ENCODE data around the gene MRPL19. TPM values are rescaled to one million over a fixed set of nuclear protein-coding genes. Genes with fewer than 3 reads are reported as not detected.
"Not testable (repeated sequence)": the region's sequence is repeated elsewhere in the genome, so short reads cannot be mapped to it uniquely, and the experiment has no call there.

Gene MRPL19
- total RNA-seq, 1 experiment from 2014 or later, result 85.9 TPM

GRCh38 chr2:75666911-75667310 lies 20.3 kb downstream of the MRPL19 start:
- H3K27ac ChIP-seq, result no peak overlapping the region
- H3K27me3 ChIP-seq, result no peaks in the 10 kb centered on the region
- H3K36me3 ChIP-seq, result peaks cover 62% of the 10 kb centered on the region
- no peak for DNase-seq
- H3K4me1 ChIP-seq, result no peaks in the 10 kb centered on the region
- no peak overlapping the region for H3K4me3 ChIP-seq
- H3K9me3 ChIP-seq (replicated peaks), result no peaks in the 10 kb centered on the region

GRCh38 chr2:75667884-75668283 lies 21.3 kb downstream of the MRPL19 start:
- H3K27me3 ChIP-seq, result no peaks in the 10 kb centered on the region
- H3K9me3 ChIP-seq (replicated peaks), result no peaks in the 10 kb centered on the region
- DNase-seq, result no peak
- no peaks in the 10 kb centered on the region for H3K4me1 ChIP-seq
- no peak overlapping the region for H3K4me3 ChIP-seq
- peaks cover 58% of the 10 kb centered on the region for H3K36me3 ChIP-seq
- H3K27ac ChIP-seq, result no peak overlapping the region

- DNase-seq, result peak; percentile 13 to 32
- peaks cover 27% of the 10 kb centered on the region for H3K36me3 ChIP-seq
Measured at GRCh38 chr2:75675423-75675822, 28.8 kb downstream of the MRPL19 start.

GRCh38 chr2:75675908-75676307 lies 29.3 kb downstream of the MRPL19 start:
- Histone ChIP-seq H3K4me3 (no peak overlapping the region), H3K9me3 (replicated peaks) (no peaks in the 10 kb centered on the region), H3K27me3 (no peaks in the 10 kb centered on the region), H3K36me3 (peaks cover 23% of the 10 kb centered on the region), H3K4me1 (peaks cover 4% of the 10 kb centered on the region; the same call in 1 of the 2 replicates), H3K27ac (no peak overlapping the region)
- DNase-seq, result no peak

More at GRCh38 chr2:75675423-75675822, 28.8 kb downstream of the MRPL19 start:
- H3K9me3 ChIP-seq (replicated peaks); H3K27me3 ChIP-seq; H3K4me3 ChIP-seq; H3K4me1 ChIP-seq: not testable (repeated sequence)
- peak overlapping the region; percentile 15; the same call in 1 of the 2 replicates for H3K27ac ChIP-seq

GRCh38 chr2:75676464-75676863 lies 29.9 kb downstream of the MRPL19 start:
- Histone ChIP-seq H3K27ac (no peak overlapping the region), H3K9me3 (replicated peaks) (no peaks in the 10 kb centered on the region), H3K27me3 (no peaks in the 10 kb centered on the region), H3K4me1 (peaks cover 4% of the 10 kb centered on the region; the same call in 1 of the 2 replicates), H3K4me3 (no peak overlapping the region), H3K36me3 (peaks cover 22% of the 10 kb centered on the region)
- no peak for DNase-seq

- H3K4me3 ChIP-seq, result no peak overlapping the region
- no peaks in the 10 kb centered on the region for H3K27me3 ChIP-seq
- no peaks in the 10 kb centered on the region for H3K9me3 ChIP-seq (replicated peaks)
- peaks cover 4% of the 10 kb centered on the region; the same call in 1 of the 2 replicates for H3K4me1 ChIP-seq
- DNase-seq, result no peak
- H3K27ac ChIP-seq, result no peak overlapping the region
- peaks cover 14% of the 10 kb centered on the region; the same call in 1 of the 2 replicates for H3K36me3 ChIP-seq
Measured at GRCh38 chr2:75679556-75679955, 33.0 kb downstream of the MRPL19 start.

- no peaks in the 10 kb centered on the region for H3K27me3 ChIP-seq
- peaks cover under 1% of the 10 kb centered on the region; the same call in 1 of the 2 replicates for H3K4me1 ChIP-seq
- no peak overlapping the region for H3K4me3 ChIP-seq
Measured at GRCh38 chr2:75680402-75680801, 33.8 kb downstream of the MRPL19 start.

GRCh38 chr2:75683430-75683829 lies 36.8 kb downstream of the MRPL19 start:
- H3K27me3 ChIP-seq; H3K9me3 ChIP-seq (replicated peaks); H3K4me3 ChIP-seq; H3K27ac ChIP-seq; DNase-seq; H3K4me1 ChIP-seq: not testable (repeated sequence)
- peaks cover 29% of the 10 kb centered on the region for H3K36me3 ChIP-seq

More at GRCh38 chr2:75680402-75680801, 33.8 kb downstream of the MRPL19 start:
- peaks cover 14% of the 10 kb centered on the region; the same call in 1 of the 2 replicates for H3K36me3 ChIP-seq
- DNase-seq, result no peak
- no peaks in the 10 kb centered on the region for H3K9me3 ChIP-seq (replicated peaks)
- H3K27ac ChIP-seq, result no peak overlapping the region

GRCh38 chr2:75688196-75688595 lies 41.6 kb downstream of the MRPL19 start:
- Histone ChIP-seq H3K27ac (no peak overlapping the region), H3K4me3 (no peak overlapping the region), H3K36me3 (peaks cover 40% of the 10 kb centered on the region), H3K4me1 (no peaks in the 10 kb centered on the region), H3K27me3 (no peaks in the 10 kb centered on the region), H3K9me3 (replicated peaks) (no peaks in the 10 kb centered on the region)
- no peak for DNase-seq

GRCh38 chr2:75698918-75699317 lies 52.3 kb downstream of the MRPL19 start:
- Histone ChIP-seq H3K36me3 (peaks cover 52% of the 10 kb centered on the region), H3K4me1 (no peaks in the 10 kb centered on the region), H3K27ac (no peak overlapping the region), H3K27me3 (no peaks in the 10 kb centered on the region), H3K4me3 (no peak overlapping the region), H3K9me3 (replicated peaks) (no peaks in the 10 kb centered on the region; the same call in 1 of the 2 replicates)
- DNase-seq, result no peak

GRCh38 chr2:75702593-75702992 lies 56.0 kb downstream of the MRPL19 start:
- Histone ChIP-seq H3K27ac (no peak overlapping the region), H3K9me3 (replicated peaks) (no peaks in the 10 kb centered on the region; the same call in 1 of the 2 replicates), H3K4me1 (peaks cover 9% of the 10 kb centered on the region), H3K4me3 (no peak overlapping the region), H3K36me3 (peaks cover 53% of the 10 kb centered on the region), H3K27me3 (no peaks in the 10 kb centered on the region)
- DNase-seq, result no peak

- H3K27me3 ChIP-seq, result no peaks in the 10 kb centered on the region
- peaks cover 9% of the 10 kb centered on the region for H3K4me1 ChIP-seq
- peaks cover 42% of the 10 kb centered on the region for H3K36me3 ChIP-seq
- DNase-seq, result no peak
- H3K9me3 ChIP-seq (replicated peaks), result no peaks in the 10 kb centered on the region
- H3K27ac ChIP-seq, result no peak overlapping the region
- no peak overlapping the region for H3K4me3 ChIP-seq
Measured at GRCh38 chr2:75703589-75704287, 57.2 kb downstream of the MRPL19 start.

GRCh38 chr2:75705921-75706320 lies 59.3 kb downstream of the MRPL19 start:
- peak in 1 of 2 experiments; percentile 37 for DNase-seq
- Histone ChIP-seq H3K4me1 (peaks cover 19% of the 10 kb centered on the region), H3K27me3 (no peaks in the 10 kb centered on the region), H3K36me3 (peaks cover 31% of the 10 kb centered on the region), H3K27ac (no peak overlapping the region), H3K4me3 (no peak overlapping the region), H3K9me3 (replicated peaks) (no peaks in the 10 kb centered on the region)

GRCh38 chr2:75707901-75708300 lies 61.3 kb downstream of the MRPL19 start:
- Histone ChIP-seq H3K27me3 (no peaks in the 10 kb centered on the region), H3K36me3 (peaks cover 15% of the 10 kb centered on the region)
- no peak for DNase-seq

GRCh38 chr2:75709297-75709696 lies 62.7 kb downstream of the MRPL19 start:
- no peaks in the 10 kb centered on the region for H3K27me3 ChIP-seq
- DNase-seq, result peak in 1 of 2 experiments; percentile 24
- no peaks in the 10 kb centered on the region for H3K9me3 ChIP-seq (replicated peaks)
- H3K4me3 ChIP-seq, result peak overlapping the region; percentile 70
- no peak overlapping the region for H3K27ac ChIP-seq
- H3K4me1 ChIP-seq, result peaks cover 19% of the 10 kb centered on the region
- peaks cover 7% of the 10 kb centered on the region; the same call in 1 of the 2 replicates for H3K36me3 ChIP-seq

More at GRCh38 chr2:75707901-75708300, 61.3 kb downstream of the MRPL19 start:
- H3K4me3 ChIP-seq, result no peak overlapping the region
- H3K4me1 ChIP-seq, result peaks cover 19% of the 10 kb centered on the region
- H3K27ac ChIP-seq, result no peak overlapping the region
- no peaks in the 10 kb centered on the region for H3K9me3 ChIP-seq (replicated peaks)

Measured in SJCRH30 (cell line).